Activated naive CD4-positive, alpha-beta T cell treated with anti-CD3 and anti-CD28 coated beads, Interleukin-2, amount 50 U/mL, for 72 hours (primary cell): Measurements from ENCODE around the gene SPOCK1. TPM values are rescaled to one million over a fixed set of nuclear protein-coding genes. Genes with fewer than 3 reads are reported as not detected.

ENCODE experiments used
- ATAC-seq, 2 donors: fragments of 150-1000 bp; cut with Tn5 transposase; 2 replicates each; pipeline ENCODE4 v1.10.0; 2021; ENCODE audit warnings: mild to moderate bottlenecking in 2 of 2, moderate library complexity in 2 of 2
- DNase-seq, 2 donors: peaks; one replicate each; pipeline ENCODE4 v3.0.0; 2021 to 2022; ENCODE audit warnings: low spot score in 2 of 2
- H3K27ac Mint-ChIP-seq, 2 donors: one replicate each; pipeline ENCODE4 v1.8.0; 2022; ENCODE audit warnings: mild to moderate bottlenecking in 2 of 2, mixed read lengths in 2 of 2
- H3K36me3 Mint-ChIP-seq, 2 donors: one replicate each; pipeline ENCODE4 v1.8.0; 2022; ENCODE audit warnings: mixed read lengths in 2 of 2
- H3K9me3 Mint-ChIP-seq, 2 donors: one replicate each; pipeline ENCODE4 v1.8.0; 2022; ENCODE audit warnings: mixed read lengths in 2 of 2
- total RNA-seq, 2 donors: library from RNA; stranded (reverse); gene quantifications; one replicate each; pipeline ENCODE4 v1.2.3, GENCODE V29; 2022

Gene SPOCK1
- total RNA-seq, 2 donors from 2014 or later, result not detected

DNA sequence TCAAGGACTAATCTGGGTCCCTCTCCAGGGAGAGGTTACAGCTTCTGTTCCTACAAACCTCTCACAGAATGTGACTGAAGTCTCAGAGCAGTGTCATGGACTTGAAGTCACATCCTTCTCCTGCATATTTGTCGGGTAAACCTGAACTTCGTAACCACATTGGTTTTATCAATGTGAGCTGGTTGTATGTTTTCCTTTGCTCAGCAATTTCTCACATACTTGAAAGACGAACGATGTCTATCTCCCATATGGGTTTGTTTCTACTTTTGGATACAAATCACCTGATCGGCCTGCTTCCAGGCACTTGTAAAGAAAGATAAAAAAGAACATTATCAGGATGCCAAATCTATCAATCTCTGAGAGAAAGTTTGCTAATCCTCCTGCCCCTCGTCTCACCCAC lies 411.0 kb downstream of the SPOCK1 start:
- no peak overlapping the region for H3K27ac Mint-ChIP-seq
- no peak for ATAC-seq
- no peak for DNase-seq

GRCh38 chr5:137086342-137086741 lies 412.8 kb downstream of the SPOCK1 start:
- Mint-ChIP-seq H3K9me3 (peaks cover 0 to 5% of the 10 kb centered on the region in 2 donors), H3K27ac (no peak overlapping the region), H3K36me3 (no peaks in the 10 kb centered on the region)
- ATAC-seq (no peak), DNase-seq (no peak)

More for the DNA sequence above, 411.0 kb downstream of the SPOCK1 start:
- Mint-ChIP-seq H3K9me3 (peaks cover under 1 to 5% of the 10 kb centered on the region in 2 donors), H3K36me3 (no peaks in the 10 kb centered on the region)

DNA sequence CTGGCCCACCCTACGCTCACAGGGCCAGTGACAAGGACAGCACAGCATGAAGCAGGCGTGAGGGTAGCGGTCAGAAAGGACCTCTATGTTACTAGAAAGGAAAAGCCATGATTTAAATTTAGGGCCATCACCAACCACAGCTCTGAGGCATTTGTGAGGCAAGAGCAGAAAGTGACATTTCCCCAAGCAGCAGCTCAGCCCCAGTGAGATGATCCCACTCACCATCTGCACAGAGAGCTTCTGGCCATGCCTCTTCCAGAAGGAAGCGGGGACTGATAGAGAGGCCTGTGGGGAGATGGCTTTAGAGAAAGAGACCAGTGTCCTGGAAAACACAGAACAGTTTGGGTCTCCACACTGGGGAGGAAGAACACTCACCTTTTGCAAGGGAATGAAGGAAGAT lies 413.9 kb downstream of the SPOCK1 start:
- DNase-seq, result no peak
- no peaks in the 10 kb centered on the region for H3K36me3 Mint-ChIP-seq
- no peak overlapping the region for H3K27ac Mint-ChIP-seq
- H3K9me3 Mint-ChIP-seq, result peaks cover 0 to 5% of the 10 kb centered on the region in 2 donors
- no peak for ATAC-seq

DNA sequence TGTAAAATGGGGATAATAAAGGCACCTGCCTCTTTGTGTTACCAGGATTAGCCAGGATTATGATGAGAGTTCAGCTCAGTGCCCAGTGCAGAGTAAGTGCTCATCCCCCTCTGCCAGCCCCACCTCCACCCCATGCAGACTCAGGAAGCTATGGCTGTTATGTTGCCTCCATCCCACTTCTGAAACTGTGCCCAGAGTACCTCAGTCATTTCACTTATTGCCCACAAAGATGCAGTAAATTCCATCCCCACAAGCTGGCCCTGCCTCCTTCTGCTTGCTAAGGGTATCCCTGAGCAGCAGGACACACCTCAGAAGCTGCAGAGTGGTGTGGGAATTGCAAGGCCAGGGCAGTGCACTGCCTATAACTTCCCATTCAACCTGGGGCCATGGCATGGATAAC lies 415.1 kb downstream of the SPOCK1 start:
- DNase-seq (no peak), ATAC-seq (no peak)
- Mint-ChIP-seq H3K36me3 (no peaks in the 10 kb centered on the region), H3K27ac (no peak overlapping the region), H3K9me3 (peaks cover 0 to 5% of the 10 kb centered on the region in 2 donors)

GRCh38 chr5:137082951-137083350 lies 416.2 kb downstream of the SPOCK1 start:
- no peaks in the 10 kb centered on the region for H3K9me3 Mint-ChIP-seq
- no peak for ATAC-seq
- H3K27ac Mint-ChIP-seq, result no peak overlapping the region
- DNase-seq, result no peak
- H3K36me3 Mint-ChIP-seq, result no peaks in the 10 kb centered on the region

DNA sequence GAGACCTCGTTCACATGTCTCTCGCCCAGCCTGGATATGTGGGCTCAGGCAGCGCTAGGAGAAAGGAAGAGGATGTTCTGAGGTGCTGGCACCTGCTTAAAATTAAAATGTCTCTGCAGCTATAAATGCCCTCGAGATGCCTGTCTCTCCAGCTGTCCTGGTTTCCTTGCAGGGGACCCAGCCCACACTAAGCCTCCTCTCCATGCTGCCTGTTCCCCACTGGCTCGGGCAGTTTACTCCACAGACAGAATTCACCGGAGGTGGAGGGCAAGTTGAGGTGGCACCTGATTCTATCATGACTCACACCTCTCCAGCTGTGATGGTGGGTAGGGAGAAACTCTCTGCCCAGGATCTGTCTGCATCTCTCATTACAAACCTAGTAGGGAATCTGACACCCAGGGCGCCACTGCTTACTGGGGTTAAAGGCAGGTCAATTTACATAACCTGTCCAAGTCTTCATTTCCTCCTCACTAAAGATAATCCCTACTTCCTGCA lies 420.9 kb downstream of the SPOCK1 start:
- DNase-seq (no peak), ATAC-seq (no peak)
- Mint-ChIP-seq H3K27ac (no peak overlapping the region), H3K9me3 (no peaks in the 10 kb centered on the region), H3K36me3 (no peaks in the 10 kb centered on the region)

- H3K36me3 Mint-ChIP-seq, result no peaks in the 10 kb centered on the region
- ATAC-seq (peak in 1 of 2 donors; percentile 71), DNase-seq (peak in 1 of 2 donors; percentile 22)
- no peak overlapping the region for H3K27ac Mint-ChIP-seq
- H3K9me3 Mint-ChIP-seq, result no peaks in the 10 kb centered on the region
Observed at GRCh38 chr5:137075163-137075970, 423.8 kb downstream of the SPOCK1 start.

GRCh38 chr5:137073189-137073588 lies 425.9 kb downstream of the SPOCK1 start:
- H3K27ac Mint-ChIP-seq, result no peak overlapping the region
- ATAC-seq, result no peak

DNA sequence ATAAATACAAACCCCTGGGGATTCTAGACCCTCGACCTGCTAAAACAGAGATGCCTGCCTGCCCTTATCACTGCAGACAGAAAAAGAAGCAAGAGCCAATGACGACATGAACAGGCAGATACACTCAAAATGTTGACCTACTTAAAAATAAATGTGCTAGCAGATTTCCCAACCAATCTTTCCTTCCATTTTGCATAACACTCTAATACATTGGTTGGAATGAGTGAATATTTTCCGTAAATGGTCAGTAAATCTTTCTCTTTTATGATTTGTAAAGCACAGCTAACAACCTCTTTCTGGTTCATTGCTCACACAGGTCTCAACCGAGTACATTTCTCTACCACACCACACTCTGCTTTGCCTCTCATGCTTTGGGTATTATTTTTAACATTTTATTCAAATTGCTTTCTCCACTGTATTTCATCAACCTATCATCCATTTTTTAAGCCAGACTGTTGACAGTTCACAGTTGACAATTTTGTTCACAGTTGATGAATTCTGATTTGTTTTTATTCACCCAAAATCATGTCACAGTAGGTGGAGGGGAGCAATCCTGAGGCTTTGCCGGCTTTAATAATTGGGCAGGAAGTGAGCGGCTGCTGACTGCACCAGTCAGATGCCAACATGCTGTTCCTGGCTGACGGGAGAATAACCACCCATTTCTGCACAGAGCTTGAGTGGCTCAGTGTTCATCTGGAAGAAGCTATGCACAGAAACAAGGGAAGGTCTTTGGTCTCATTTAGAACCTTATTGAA lies 426.6 kb downstream of the SPOCK1 start:
- Mint-ChIP-seq H3K27ac (no peak overlapping the region), H3K36me3 (no peaks in the 10 kb centered on the region), H3K9me3 (no peaks in the 10 kb centered on the region)
- ATAC-seq (no peak), DNase-seq (no peak)

More at GRCh38 chr5:137073189-137073588, 425.9 kb downstream of the SPOCK1 start:
- Mint-ChIP-seq H3K9me3 (no peaks in the 10 kb centered on the region), H3K36me3 (no peaks in the 10 kb centered on the region)
- DNase-seq, result no peak

GRCh38 chr5:137071931-137072330 lies 427.2 kb downstream of the SPOCK1 start:
- H3K27ac Mint-ChIP-seq, result no peak overlapping the region
- no peaks in the 10 kb centered on the region for H3K36me3 Mint-ChIP-seq
- H3K9me3 Mint-ChIP-seq, result no peaks in the 10 kb centered on the region
- DNase-seq, result no peak
- ATAC-seq, result no peak

- ATAC-seq (no peak), DNase-seq (no peak)
- Mint-ChIP-seq H3K36me3 (no peaks in the 10 kb centered on the region), H3K27ac (no peak overlapping the region), H3K9me3 (no peaks in the 10 kb centered on the region)
Observed at GRCh38 chr5:137071526-137071925, 427.6 kb downstream of the SPOCK1 start.

DNA sequence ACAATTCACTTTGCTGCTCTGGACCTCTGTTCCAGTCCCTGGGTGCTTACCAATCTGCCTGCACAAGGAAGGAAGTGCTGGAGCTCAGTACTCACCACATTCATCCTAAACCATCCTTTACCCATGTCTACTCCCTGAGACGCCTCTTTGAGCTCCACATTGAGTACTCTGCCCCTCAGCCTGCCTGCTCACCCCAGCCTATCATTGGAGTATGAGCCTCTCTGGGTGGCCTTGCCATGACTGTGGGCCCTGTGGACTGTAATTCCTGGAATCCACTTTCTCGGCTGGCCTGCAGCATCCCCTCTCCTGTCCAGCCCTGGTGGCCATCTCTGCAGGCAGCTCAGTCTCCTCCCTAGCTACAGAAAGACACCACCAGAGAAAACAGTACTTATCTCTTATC lies 428.6 kb downstream of the SPOCK1 start:
- H3K36me3 Mint-ChIP-seq, result no peaks in the 10 kb centered on the region
- ATAC-seq, result no peak
- no peak for DNase-seq
- H3K9me3 Mint-ChIP-seq, result no peaks in the 10 kb centered on the region
- no peak overlapping the region for H3K27ac Mint-ChIP-seq

DNA sequence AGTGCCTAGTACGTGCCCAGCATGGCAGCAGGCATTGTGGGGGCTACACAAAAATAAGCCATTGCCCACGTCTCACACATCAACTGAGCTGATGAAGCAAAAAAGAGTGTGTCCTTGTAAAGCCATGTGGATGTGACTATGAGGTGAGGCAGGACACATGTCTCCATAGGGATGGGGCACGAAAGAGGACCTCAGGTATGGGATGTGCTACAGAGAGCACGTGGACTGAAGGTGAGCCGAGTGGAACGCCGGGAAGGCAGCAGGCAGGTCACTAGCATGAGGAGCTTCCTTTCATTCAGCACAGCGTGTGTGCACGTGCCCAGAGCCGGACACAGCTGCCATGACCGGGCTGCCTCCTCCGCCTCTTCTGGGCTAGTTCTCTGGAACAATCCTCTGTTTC lies 429.8 kb downstream of the SPOCK1 start:
- ATAC-seq, result no peak
- Mint-ChIP-seq H3K9me3 (no peaks in the 10 kb centered on the region), H3K36me3 (no peaks in the 10 kb centered on the region), H3K27ac (no peak overlapping the region)
- DNase-seq, result no peak

DNA sequence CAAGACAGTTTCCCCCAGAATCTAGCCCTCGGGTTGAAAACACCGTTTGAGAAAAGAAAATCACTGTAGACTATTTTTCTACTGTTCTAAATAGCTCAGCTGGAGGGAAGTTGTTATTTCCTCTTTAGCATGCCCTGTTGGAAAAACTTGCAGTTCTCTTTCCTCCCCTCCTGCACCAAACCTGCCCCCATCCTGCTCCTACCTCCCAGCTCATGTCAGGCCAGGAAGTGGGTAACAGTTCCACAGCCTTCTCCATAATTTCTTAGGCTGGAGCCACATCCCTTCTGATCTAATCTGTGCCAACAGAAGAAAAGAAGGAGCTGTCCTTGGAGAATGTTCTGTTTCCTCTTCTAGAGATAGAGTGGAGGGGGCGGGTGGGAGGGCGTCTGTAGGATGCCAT lies 437.7 kb downstream of the SPOCK1 start:
- ATAC-seq (no peak), DNase-seq (no peak)
- Mint-ChIP-seq H3K9me3 (no peaks in the 10 kb centered on the region), H3K36me3 (no peaks in the 10 kb centered on the region), H3K27ac (no peak overlapping the region)

DNA sequence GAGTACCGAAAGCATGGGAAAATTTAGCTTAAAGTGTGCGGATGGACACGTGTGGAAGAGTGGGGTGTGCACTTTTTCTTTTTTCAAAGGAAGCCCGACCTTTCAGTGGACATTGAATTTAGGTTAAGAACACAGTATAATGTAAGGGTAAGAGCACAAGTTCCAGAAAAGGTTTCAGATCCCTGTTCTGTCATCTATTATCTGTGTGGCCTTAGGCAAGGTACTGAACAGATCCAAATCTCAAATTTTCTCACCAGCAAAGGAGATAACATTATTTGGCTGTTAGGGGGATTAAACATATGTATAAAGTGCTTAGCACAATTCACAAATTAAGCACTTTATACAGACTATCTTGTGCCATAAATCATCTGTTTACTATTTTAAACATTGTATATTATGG lies 441.0 kb downstream of the SPOCK1 start:
- DNase-seq (no peak), ATAC-seq (no peak)
- no peaks in the 10 kb centered on the region for H3K36me3 Mint-ChIP-seq
- no peaks in the 10 kb centered on the region for H3K9me3 Mint-ChIP-seq
- H3K27ac Mint-ChIP-seq, result no peak overlapping the region

DNA sequence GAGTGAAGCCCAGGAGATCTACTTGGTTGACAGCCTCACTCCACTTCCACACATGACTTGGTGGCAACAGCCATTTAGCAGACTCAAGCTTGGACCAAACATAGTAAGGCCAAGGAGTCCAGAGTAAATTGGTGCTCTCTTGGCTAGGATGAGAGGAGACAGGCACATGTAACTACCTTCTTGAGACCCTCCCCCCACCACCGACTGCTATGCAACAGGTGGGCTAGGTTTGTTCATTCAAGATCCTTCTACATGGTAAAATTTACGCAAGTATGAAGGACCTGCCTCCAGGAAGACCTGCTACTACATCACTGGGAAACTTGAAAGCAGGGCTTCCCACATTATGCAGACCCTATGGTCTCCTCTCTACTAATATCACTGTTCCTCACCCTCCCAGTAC lies 442.4 kb downstream of the SPOCK1 start:
- no peak for ATAC-seq
- H3K27ac Mint-ChIP-seq, result no peak overlapping the region
- no peaks in the 10 kb centered on the region for H3K36me3 Mint-ChIP-seq

GRCh38 chr5:137055271-137055872 lies 443.8 kb downstream of the SPOCK1 start:
- DNase-seq (no peak), ATAC-seq (no peak)
- no peaks in the 10 kb centered on the region for H3K9me3 Mint-ChIP-seq
- no peaks in the 10 kb centered on the region for H3K36me3 Mint-ChIP-seq
- no peak overlapping the region for H3K27ac Mint-ChIP-seq

More for the DNA sequence above, 442.4 kb downstream of the SPOCK1 start:
- H3K9me3 Mint-ChIP-seq, result no peaks in the 10 kb centered on the region
- DNase-seq, result no peak
